Prostate gland (tissue), 2 donors: Measurements from ENCODE around the gene SMARCD1.

Source experiments
- CTCF ChIP-seq, 4 experiments: fragments of 200-600 bp in 2 of 4; fragments of 450-650 bp in 2 of 4; sonication (generic) in 2 of 4; IDR thresholded peaks; 1 replicate in 3 of 4; 2 replicates in 1 of 4; pipeline ENCODE4 v1.5.1; 2016 to 2019; ENCODE audit warnings: antibody characterized with exemption in 4 of 4, mild to moderate bottlenecking in 2 of 4, moderate library complexity in 2 of 4
- POLR2A ChIP-seq: fragments of 450-650 bp; IDR thresholded peaks from one replicate; pipeline ENCODE4 v1.6.1; 2016; ENCODE audit warnings: antibody characterized with exemption, mild to moderate bottlenecking
- POLR2AphosphoS5 ChIP-seq: sonication (generic); formaldehyde crosslinking; IDR thresholded peaks from one replicate; pipeline ENCODE4 v1.6.1; 2017; ENCODE audit warnings: antibody characterized with exemption

- TF ChIP-seq POLR2A = no peak
- no peak for TF ChIP-seq CTCF (IDR thresholded peaks at IDR 0.05)
- TF ChIP-seq POLR2AphosphoS5 = no peak
Measured at GRCh38 chr12:50050410-50051098, 34.6 kb upstream of the SMARCD1 start.
